Sigmoid colon (tissue), 4 donors: ENCODE data around the gene ABCB10.

Experiments used
- EP300 ChIP-seq, 4 donors: sonication (generic); formaldehyde crosslinking; IDR thresholded peaks; one replicate each; pipeline ENCODE4 v1.6.1; 2017; ENCODE audit warnings: antibody characterized with exemption in 4 of 4
- POLR2A ChIP-seq, 2 donors: fragments of 450-650 bp; IDR thresholded peaks; one replicate each; pipeline ENCODE4 v1.6.1; 2016; ENCODE audit warnings: antibody characterized with exemption in 2 of 2, mild to moderate bottlenecking in 2 of 2, moderate library complexity in 2 of 2
- POLR2AphosphoS5 ChIP-seq, 4 donors: sonication (generic); formaldehyde crosslinking; IDR thresholded peaks; one replicate each; pipeline ENCODE4 v1.6.1; 2017; ENCODE audit warnings: antibody characterized with exemption in 4 of 4
- TF ChIP-seq, protein P1 (sequence below), 4 experiments: fragments of 450-650 bp in 3 of 4; fragments of 200-600 bp in 1 of 4; IDR thresholded peaks; one replicate each; pipeline ENCODE4 v1.5.1; 2016 to 2019; ENCODE audit warnings: antibody characterized with exemption in 4 of 4, mild to moderate bottlenecking in 3 of 4, moderate library complexity in 2 of 4

DNA sequence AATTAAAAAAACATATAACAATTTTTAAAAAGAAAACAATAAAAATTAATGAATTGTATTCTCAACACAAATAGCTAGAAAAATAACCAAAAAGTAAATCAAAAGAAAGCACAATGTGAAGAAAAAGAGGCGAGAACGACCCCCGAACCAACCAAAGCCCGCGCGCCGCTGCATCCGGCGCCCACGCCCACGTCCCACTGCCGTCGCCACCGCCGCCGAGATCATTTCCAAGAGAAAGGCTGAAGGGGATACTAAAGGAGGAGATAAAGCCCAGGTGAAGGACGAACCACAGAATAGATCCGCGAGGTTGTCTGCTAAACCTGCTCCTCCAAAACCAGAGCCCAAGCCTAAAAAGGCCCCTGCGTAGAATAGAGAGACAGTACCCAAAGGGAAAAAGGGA, 11.8 kb upstream of the ABCB10 start:
- TF ChIP-seq, protein P1, sequence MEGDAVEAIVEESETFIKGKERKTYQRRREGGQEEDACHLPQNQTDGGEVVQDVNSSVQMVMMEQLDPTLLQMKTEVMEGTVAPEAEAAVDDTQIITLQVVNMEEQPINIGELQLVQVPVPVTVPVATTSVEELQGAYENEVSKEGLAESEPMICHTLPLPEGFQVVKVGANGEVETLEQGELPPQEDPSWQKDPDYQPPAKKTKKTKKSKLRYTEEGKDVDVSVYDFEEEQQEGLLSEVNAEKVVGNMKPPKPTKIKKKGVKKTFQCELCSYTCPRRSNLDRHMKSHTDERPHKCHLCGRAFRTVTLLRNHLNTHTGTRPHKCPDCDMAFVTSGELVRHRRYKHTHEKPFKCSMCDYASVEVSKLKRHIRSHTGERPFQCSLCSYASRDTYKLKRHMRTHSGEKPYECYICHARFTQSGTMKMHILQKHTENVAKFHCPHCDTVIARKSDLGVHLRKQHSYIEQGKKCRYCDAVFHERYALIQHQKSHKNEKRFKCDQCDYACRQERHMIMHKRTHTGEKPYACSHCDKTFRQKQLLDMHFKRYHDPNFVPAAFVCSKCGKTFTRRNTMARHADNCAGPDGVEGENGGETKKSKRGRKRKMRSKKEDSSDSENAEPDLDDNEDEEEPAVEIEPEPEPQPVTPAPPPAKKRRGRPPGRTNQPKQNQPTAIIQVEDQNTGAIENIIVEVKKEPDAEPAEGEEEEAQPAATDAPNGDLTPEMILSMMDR (IDR thresholded peaks at IDR 0.05) = no peak
- no peak for TF ChIP-seq POLR2AphosphoS5 (IDR thresholded peaks at IDR 0.05)
- TF ChIP-seq POLR2A (IDR thresholded peaks at IDR 0.05) = no peak
- TF ChIP-seq EP300 (IDR thresholded peaks at IDR 0.05) = no peak
